8988T (cell line): ENCODE data around the gene SUMF1.

Experiments
- DNase-seq: peaks from one replicate; pipeline ENCODE4 v3.0.0; 2011

SUMF1 gene

DNA sequence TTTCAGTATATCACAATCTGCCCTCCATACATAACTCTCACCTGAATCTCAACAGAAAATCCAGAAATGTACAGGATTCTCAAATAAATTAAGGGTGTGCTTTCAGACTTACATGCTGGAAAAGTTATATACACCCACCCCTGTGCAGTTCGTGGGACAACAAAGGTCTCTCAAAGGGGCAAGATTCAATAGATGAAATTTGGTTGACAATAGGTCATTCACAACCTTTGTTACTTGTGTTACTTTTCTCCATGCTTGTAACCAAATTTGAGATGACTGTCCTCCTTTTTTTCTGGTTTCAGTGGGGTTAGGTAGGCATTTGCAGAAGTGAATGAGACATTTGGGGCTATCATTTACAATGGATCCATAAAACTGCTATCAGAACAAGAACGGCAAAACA, 91.2 kb downstream of the SUMF1 start:
- DNase-seq = no peak

DNA sequence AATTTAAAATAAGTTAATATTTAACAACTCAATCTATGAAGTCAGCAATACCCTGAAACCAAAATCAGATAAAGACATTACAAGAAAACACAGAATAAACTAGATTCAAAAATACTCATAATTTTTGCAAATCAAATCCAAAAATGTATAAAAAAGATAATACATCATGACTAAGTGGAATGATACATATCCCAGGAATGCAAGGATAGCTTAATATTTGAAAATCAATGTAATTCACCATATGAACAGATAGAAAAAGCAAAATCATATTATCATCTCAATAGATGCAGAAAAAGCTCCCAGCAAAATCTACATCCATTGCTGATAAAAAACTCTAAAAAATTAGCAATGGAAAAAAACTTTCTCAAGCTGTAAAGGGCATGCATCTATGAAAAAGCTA, 93.4 kb downstream of the SUMF1 start:
- no peak for DNase-seq

DNA sequence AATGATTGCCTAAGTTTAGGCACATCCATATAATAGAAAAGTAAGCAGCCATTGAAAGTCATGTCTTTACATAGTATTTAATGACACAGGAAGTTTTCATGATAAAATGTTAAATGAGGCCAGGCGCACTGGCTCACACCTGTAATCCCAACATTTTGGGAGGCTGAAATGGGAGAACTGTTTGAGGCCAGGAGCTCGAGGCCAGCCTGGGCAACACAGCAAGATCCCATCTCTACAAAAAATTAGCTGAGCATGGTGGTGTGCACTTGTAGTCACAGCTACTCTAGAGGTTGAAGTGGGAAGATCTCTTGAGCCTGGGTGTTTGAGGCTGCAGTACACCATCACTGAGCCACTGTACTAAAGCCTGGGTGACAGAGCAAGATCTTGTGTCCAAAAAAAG, 104.5 kb downstream of the SUMF1 start:
- DNase-seq = no peak

DNA sequence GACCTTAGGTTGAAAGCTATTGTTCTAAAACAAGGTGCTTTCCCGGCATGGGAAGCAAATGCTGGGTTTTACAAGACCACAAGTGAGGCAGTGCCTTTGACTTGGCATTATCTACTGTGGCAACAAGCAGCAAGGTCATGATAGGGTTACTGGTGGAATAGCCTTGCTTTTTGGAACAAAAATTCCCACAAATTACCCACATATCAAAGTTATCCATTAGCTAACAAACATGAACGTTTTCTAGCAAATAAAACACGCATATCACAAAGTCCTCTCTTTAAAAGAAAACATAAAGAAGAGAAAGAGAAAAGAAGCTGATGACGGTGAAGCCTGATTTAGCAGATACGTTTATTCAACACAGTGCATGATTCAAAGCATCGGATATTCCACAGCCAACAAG, 106.3 kb downstream of the SUMF1 start:
- no peak for DNase-seq

DNA sequence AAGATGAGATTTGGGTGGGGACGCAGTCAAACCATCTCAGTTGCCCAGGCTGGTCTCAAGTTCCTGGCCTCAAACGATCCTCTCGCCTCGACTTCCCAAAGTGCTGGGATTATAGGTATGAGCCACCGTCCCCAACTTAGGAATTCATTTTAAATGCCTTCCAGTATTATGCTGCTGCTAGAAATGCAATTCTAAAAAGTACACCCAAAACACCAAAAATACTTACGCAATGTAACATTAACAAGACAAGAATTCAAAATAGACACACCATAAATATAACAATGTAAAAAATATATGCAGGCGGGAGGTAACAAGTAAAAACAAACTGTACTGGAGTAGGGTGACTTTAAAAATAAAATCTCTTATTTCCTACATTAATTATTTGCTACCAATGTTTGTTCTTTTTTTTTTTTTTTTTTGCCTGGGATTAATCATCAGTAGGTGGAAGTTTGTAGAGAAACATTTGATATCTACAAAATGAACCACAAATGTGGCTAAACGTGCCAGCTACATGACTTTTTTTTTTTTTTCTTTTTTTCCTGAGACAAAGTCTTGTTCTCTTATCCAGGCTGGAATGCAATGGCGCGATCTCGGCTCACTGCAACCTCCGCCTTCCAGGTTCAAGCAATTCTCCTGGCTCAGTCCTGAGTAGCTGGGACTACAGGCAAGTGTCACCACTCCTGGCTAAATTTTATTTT, 107.1 kb downstream of the SUMF1 start:
- no peak for DNase-seq

DNA sequence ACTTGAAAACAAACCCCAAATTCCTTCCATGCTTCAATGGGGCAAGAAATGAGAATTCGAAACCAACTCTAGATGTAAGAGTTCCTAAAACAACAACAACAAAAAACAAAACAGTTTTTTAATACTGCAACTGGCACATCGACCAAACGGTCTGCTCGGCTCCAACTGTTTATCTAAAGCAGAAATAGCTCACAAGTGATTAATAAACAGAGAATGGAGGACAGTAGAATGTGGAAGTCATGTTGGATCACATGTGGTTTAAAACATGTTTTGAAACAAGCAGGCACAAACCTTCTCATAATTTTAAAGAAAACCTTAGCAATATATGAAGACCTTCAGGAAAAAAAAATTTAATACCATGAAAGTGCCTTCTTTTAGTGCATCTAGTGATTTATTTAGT, 108.8 kb downstream of the SUMF1 start:
- DNase-seq = no peak

DNA sequence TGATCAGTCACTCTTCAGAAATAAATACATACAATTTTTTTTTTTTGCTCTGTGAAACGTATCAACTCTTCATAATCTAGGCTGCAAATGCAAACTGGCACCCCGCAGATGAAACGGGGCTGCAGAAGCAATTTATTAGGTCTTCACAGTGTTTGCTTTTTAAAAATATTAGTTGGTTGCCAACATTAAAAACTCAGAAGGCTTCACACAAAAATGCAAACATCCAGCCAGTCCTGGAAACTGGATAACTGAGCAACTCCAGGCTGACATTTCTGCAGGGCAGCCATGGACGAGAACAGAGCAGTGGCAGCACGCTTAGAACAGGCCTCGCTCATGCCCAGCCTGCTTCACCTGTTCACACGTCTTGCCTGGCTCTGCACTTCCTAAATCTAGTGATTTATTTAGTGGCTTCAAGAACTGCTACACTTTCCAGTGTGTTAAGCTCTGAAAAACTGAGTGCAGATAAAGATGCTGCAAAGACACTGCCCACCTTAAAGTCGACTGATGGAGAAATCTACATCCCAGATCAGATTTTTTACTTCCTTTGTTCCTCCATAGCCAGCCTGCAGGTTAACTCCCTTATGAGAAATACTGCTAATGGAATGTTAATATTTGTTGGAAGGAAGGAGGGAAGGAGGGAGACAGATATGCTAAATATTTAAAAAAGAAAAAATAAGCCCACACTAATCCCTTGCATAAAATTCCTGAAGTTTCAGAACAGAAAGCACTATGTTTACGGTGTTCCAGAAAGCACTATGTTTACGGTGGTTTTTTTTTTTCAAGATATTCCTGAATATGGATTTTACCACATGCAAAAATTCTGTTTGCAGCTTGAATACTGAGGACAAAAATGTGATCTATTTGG, 110.3 kb downstream of the SUMF1 start:
- DNase-seq = no peak

DNA sequence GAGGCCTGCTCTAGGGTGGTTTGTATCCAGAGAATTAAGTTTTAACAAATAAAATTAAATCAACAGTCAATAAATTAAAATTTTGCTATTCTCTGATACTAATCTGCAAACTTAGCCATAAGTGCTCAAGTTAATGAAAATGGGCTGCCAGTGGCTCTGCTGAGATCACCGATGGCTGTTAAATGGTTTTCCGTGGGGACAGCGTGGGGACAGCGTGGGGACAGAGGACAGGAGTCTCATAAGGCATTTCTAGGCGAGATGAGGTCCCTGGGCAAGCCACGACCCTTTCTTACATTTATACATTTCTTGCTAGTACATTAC, 110.9 kb downstream of the SUMF1 start:
- no peak for DNase-seq

DNA sequence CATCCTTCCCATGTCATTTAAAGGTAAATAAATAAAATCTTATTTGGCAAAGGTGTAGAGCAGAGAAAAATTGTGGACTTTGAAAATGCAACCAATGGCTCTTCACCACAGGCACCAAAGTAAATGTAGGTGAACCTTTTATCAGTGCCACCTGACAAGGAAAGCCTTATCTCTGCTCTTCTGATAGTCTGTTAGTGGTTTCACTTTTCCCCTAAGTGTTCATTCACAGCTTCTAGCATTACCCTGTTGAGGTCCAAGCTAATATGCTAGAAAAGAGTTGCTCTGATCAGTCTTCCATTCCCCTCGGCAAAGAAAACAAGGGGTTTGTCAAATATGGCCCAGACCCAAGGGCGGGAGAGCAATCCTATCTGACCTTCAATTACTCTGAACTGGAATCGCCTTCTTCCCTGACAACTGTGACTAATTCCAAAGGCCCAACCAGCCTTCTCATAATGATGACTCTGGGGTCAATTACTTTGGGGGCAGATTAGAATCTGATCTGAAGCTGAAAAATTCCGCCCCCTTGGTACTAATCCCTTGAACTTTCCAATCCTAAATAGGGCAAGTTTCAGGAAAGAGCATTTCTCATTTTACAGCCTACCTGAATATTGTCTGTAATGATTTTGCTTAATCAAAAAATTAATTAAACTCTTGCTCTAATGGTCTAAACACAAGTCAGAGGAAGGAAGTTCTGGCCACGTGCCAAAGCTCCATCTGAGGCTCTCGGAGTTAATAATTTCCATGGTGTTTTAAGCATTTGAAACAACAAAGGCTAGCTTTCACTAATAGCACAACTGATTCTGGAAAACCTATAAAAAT, 111.5 kb downstream of the SUMF1 start:
- no peak for DNase-seq

DNA sequence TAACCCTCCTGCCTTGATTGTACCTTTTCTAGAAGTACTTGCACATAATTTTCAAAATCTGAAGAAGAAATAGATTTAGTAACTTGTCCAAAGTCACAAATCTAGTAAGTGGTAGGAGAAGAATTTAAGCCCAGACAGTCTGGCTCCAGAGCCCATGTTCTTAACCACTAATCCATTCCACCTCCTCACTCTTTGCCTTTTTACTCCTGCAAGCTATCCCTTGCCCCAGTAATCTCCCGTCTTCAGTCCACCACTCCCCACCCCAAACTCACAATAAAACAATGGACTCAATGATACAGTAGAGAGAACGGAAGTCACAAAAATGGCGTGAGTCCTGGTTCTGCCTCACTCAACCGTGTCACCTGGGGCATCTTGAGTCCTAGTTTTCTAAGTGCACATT, 115.2 kb downstream of the SUMF1 start:
- DNase-seq = no peak

DNA sequence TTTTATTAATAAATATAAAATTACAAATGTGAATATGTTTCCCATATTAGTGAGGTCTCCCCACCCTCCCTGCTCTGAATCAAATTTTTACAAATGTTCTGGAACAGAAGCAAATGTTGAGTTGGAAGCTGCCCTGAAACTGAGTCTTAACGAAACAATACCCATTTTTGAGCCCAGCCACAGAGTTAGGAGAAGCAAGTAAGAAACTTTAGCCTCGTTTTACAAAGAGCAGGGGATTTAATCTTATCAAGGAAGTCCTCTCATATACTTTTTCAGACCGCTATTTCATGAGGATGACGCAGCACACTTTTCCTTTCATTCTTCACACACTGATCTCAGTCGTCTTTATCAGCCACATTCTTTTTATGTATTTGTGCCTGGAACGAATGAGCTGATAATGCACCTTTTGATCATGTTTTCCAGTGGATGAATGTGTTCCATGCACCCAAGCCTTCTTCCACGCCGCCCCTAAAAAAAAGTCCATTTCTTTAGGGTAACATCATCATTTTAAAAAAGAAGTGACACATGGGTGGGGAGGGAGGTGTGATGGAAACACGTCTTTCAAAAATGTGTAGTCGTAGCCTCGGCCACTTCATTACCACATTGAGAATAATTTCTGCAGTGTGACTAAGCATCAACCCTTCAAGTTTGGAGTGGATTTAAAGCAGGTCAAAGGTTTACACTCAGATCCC, 115.8 kb downstream of the SUMF1 start:
- DNase-seq = no peak

DNA sequence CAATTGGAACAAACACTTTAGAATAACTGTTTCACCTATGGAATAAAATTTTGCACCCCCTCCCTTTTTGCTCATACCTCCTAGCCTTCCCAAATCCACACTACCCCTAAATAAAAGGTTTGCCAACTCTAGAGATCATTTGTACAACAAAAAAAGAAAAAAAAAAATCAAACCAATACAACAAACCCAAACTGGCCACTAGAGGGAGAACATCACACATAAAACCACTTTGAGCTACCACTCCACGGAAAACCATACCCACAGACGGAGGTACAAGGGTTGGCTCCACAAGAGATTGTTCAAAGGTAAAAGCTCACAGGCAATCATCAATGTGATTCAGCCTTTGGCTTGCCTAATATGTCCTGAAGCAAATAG, 116.3 kb downstream of the SUMF1 start:
- DNase-seq = peak; percentile 23

DNA sequence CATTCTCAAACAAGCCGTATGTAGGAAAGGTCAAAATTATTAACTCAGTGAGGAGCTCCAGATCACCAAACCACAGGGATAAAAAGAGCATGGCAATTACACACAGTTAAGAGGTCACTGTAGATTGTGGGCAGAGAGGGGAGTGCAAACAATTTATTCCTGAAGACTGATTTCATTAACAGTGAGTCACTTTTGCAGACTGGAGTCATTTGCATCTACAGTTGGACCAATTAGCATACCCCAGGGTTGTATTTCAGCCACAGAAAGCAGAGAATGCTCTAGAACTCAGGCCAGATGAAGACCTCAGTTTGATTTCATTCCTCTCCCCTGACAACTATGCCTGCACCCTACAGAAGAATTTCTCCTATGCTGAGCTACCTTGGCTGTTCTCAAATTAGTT, 123.8 kb downstream of the SUMF1 start:
- DNase-seq = no peak

DNA sequence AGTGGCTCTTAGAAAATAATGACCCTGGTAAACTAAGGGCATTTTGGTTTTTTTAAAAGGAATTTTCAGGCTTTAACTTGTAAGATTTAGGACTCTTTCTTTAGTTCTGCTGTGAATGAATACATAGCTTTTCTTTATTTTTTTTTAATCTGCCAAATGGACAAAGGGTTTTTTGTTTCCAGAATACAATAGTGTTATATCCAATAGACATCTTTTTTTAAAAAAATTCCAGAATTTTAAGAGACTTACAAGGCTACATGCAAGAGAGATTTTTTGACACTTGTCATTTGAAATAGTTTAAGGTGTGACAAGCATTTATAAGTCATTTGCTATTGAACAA, 125.8 kb downstream of the SUMF1 start:
- DNase-seq = no peak

DNA sequence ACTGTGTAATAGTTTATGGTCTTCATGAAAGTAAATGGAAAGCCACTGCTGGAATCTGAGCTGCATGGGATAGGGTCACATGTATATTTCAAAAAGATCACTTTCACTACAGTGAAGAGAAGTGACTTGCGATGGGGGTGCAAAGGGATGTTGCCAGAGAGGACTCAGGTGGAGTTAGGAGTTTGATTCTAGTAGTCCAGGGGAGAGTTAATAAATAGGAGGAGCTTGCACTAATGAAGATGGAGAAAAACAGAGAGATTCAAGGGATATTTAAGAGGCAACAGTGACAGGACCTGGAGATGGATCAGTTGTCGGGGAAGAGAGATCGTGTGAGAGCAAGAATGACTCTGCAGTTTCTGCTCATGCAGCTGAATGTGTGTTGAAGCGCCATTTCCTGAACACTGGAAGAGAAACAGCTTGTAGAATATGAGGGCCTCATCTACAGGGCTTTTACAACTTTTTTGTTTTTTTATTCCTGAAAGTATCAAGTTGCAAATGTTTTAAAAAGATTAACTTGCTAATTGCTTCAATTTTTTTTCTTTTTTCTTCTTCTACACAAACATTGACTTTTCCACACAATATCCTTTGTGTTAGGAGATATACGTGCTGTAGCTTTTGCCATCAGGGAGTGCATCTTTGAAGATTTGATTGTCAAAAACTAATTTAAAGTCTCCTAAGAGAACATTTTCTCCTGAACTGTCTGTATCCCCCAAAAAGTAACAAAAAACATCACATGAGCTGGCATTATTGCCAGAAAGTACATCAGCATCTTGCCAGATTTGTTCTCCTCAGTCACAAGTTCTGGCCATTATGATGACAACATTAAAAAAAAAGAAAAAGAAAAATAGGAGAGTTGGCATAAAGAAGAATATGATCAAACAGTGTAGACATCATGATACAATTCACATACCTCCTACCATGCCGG, 126.4 kb downstream of the SUMF1 start:
- no peak for DNase-seq

DNA sequence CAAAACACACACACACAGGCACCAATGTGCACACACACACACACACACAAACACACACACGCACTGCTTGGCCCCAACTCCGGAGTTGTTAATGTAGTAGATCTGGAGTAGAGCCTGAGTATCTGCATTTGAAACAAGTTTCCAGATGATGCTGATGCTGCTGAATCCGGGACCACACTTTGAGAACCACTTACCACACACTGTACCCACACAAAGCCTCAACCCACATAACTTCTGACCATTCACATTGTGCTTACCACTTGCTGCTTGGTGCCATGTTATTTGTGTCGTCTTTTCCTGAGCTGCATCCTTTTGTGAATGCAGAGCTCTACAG, 127.0 kb downstream of the SUMF1 start:
- DNase-seq = no peak

DNA sequence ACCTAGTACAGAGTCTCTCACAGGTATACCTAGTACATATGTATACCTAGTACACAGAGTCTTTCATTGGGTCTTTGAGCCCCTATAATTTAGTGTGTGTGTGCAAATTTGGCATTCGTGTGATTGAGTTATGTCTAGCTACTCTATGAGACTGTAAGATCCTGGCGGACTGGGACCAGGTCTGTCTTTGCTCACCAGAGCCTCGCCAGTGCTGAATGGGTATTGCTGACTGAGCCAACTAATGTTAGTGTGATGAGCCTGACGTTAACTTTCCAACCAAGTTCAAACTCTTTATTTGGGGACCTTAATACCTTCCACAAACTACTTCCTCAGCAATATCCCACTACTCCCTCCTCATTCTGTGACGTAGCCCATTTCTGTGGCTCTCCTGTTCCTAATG, 128.3 kb downstream of the SUMF1 start:
- DNase-seq = no peak

DNA sequence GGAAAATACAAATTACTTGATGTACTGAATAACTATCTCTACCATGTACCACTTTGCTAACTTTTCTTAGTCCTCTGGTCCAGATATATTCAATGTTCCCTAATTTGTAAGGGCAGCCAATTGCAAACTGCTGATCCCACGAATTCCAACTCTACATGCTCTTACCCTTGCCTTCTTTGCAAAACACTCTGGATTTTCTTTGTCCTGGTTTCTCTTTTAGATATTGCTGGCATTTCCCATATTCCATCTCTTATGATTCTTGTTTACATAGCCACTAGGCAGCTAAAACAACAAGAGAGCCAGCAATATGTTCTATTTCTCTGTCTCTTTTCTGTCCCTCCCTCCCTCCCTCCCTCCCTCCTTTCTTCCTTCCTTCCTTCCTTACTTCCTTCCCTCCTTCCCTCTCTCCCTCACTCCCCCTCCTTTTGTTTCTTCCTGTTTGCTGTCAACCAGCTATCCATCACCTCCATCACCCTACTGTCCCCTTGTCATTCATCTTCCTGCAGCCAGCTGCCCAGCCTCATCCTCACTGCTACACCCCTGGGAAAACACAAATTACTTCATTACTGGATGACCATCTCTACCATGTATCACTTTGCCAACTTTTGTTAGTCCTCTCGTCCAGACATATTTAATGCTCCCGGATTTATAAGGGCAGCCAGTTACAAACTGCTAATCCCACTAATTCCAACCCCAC, 130.1 kb downstream of the SUMF1 start:
- no peak for DNase-seq

DNA sequence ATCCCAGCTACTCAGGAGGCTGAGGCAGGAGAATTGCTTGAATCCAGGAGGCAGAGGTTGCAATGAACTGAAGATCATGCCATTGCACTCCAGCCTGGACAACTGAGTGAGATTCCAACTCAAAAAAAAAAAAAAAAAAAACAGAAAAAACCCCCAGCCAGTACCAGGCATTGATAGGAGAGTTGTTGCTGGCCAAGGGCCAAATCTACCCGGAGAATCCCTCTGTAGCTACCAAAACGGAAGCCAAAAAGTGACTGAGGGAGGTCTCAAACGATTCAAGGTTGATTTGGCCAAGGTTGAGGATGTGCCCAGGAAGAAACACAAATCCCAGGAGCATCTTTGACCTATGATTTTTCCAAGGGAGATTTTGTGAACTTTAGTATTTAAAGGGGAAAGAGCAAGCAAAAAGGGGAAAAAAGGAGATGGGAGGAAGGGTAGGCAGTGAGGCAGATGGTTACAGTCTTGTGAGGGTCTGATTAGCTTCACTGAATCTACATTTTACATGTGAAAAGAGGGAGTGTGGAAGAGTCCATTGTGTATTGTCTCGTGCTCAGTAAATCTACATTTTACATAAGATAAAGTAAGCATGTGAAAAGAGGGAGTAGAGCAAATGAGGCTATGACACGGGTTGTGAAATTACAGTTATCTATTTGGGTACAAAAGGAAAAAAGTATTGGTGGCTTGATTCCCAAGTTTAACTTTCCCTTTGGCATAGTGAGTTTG, 131.1 kb downstream of the SUMF1 start:
- DNase-seq = no peak

DNA sequence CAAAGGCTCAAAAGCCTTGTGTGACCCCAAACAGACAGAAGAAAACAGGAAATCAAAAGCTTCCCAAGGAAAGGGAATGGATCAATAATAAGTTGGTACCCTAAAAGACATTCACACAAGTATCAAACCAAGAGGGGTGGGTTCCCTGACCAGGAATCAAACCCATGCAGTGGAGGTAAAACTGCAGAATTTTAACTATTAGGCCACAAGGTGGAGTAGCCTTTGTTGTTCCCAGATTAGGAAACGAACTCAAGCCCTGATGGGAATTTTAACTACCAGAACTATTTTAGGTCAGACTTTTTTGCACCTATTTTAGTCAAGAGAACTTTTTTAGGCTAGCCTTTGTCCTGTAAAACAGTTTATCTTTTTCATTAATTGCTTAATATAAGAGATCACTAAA, 132.5 kb downstream of the SUMF1 start:
- no peak for DNase-seq

DNA sequence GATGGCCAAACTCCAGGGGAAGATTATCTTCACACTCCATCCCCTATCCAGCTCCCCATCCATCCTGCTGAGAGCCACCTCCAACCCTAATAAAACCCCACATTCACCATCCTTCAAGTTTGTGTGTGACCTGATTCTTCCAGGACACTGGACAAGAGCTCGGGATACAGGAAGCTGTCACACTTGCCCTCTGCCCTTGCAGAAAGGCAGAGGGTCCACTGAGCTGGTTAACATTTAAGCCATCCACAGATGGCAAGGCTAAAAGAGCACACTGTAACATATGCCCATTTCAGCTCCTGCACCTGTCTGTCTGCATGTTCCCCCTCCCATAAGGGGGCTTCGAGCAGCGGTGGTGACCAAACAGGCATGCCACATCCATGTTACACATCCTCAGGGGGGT, 134.1 kb downstream of the SUMF1 start:
- no peak for DNase-seq
